ENCODE results near the gene LCLAT1.

Gene LCLAT1

DNA sequence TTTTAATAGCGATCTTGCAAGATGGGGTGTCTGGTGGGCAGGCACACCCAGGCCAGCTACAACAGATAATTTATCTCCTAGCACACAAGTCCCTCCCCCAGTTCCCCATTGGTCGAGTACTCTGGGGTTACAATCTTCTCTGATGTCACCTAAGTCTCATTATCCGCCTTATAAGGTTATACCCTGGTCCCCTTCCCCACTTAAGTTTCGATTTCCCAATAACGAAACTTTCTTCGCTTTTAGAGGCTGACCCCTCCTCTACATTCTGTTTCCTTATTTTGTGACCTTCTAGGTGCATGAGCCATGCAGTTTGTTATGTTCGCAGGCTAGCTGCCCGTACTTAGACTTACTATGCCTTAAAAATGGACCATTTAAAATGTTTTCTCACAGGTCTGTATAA, 180.1 kb downstream of the LCLAT1 start:
- H3K4me2 ChIP-seq (ENCODE audit: low read length), result no peak overlapping the region
- H3K4me3 ChIP-seq (ENCODE audit: low read depth, low read length), result no peak overlapping the region
- H3K36me3 ChIP-seq (ENCODE audit: control insufficient read depth, insufficient read depth, low read length), result no peaks in the 10 kb centered on the region
- no peaks in the 10 kb centered on the region for H3K9me3 ChIP-seq (ENCODE audit: control insufficient read depth, low read length)
- no peak overlapping the region for H3K9ac ChIP-seq
- TF ChIP-seq, protein P1, sequence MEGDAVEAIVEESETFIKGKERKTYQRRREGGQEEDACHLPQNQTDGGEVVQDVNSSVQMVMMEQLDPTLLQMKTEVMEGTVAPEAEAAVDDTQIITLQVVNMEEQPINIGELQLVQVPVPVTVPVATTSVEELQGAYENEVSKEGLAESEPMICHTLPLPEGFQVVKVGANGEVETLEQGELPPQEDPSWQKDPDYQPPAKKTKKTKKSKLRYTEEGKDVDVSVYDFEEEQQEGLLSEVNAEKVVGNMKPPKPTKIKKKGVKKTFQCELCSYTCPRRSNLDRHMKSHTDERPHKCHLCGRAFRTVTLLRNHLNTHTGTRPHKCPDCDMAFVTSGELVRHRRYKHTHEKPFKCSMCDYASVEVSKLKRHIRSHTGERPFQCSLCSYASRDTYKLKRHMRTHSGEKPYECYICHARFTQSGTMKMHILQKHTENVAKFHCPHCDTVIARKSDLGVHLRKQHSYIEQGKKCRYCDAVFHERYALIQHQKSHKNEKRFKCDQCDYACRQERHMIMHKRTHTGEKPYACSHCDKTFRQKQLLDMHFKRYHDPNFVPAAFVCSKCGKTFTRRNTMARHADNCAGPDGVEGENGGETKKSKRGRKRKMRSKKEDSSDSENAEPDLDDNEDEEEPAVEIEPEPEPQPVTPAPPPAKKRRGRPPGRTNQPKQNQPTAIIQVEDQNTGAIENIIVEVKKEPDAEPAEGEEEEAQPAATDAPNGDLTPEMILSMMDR (IDR thresholded peaks at IDR 0.05), result no peak
- H2AFZ ChIP-seq, result no peak overlapping the region
- no peak overlapping the region for H3K27ac ChIP-seq
- H3K4me1 ChIP-seq, result no peaks in the 10 kb centered on the region
- no peaks in the 10 kb centered on the region for H3K27me3 ChIP-seq (ENCODE audit: control insufficient read depth, insufficient read depth, low read length)
- H3K79me2 ChIP-seq, result no peaks in the 10 kb centered on the region

DNA sequence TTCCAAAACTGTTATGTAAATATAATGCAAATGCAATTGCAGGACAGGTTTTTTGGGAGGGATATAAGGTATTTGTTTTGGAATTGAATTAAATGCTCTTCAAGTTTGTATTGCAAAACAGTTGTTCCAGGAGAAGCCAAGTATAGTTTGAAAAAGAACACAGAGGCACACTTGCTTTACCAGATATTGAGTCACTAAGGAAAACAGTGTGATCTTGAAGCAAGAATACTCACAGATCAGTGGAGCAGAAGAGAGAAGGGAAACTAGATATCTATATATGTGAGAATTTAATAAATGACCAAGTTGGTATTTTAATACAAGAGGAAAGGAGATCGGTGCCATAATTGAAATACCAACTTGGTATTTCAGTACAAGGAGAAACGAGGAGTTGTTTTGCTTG, 181.3 kb downstream of the LCLAT1 start:
- Histone ChIP-seq H2AFZ (no peak overlapping the region), H3K36me3 (ENCODE audit: control insufficient read depth, insufficient read depth, low read length) (no peaks in the 10 kb centered on the region), H3K27me3 (ENCODE audit: control insufficient read depth, insufficient read depth, low read length) (no peaks in the 10 kb centered on the region), H3K4me3 (ENCODE audit: low read depth, low read length) (no peak overlapping the region), H3K9ac (no peak overlapping the region), H3K9me3 (ENCODE audit: control insufficient read depth, low read length) (no peaks in the 10 kb centered on the region), H3K4me1 (no peaks in the 10 kb centered on the region), H3K79me2 (no peaks in the 10 kb centered on the region), H3K4me2 (ENCODE audit: low read length) (no peak overlapping the region), H3K27ac (no peak overlapping the region)
- TF ChIP-seq, protein P1 (IDR thresholded peaks at IDR 0.05), result no peak

DNA sequence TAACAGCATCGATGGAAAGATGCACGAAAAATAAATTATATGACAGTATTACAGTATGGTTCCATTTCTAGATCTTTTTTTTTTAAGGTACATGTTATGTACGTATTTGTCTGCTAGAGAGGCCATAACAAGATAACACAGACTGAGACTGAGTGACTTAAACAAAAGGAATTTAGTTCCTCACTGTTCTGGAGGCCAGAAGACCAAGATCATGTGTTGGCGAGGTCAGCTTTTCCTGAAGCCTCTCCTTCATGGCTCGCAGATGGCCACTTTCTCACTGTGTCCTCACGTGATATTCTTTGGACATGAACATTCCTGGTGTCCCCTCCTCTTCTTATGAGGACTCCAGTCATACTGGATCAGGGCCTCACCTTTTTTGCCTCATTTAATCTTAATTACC, 182.8 kb downstream of the LCLAT1 start:
- Histone ChIP-seq H3K79me2 (no peaks in the 10 kb centered on the region), H3K4me2 (ENCODE audit: low read length) (no peak overlapping the region), H3K27me3 (ENCODE audit: control insufficient read depth, insufficient read depth, low read length) (no peaks in the 10 kb centered on the region), H3K36me3 (ENCODE audit: control insufficient read depth, insufficient read depth, low read length) (no peaks in the 10 kb centered on the region), H3K4me3 (ENCODE audit: low read depth, low read length) (no peak overlapping the region), H3K9me3 (ENCODE audit: control insufficient read depth, low read length) (no peaks in the 10 kb centered on the region), H2AFZ (no peak overlapping the region), H3K9ac (no peak overlapping the region), H3K4me1 (no peaks in the 10 kb centered on the region), H3K27ac (no peak overlapping the region)
- TF ChIP-seq, protein P1 (IDR thresholded peaks at IDR 0.05), result no peak

GRCh38 chr2:30631051-30631671, 184.1 kb downstream of the LCLAT1 start:
- no peak overlapping the region for H3K27ac ChIP-seq
- no peaks in the 10 kb centered on the region for H3K79me2 ChIP-seq
- H3K9me3 ChIP-seq (ENCODE audit: control insufficient read depth, low read length), result no peaks in the 10 kb centered on the region
- no peak overlapping the region for H3K4me2 ChIP-seq (ENCODE audit: low read length)
- TF ChIP-seq, protein P1 (IDR thresholded peaks at IDR 0.05), result no peak
- no peak overlapping the region for H3K4me3 ChIP-seq (ENCODE audit: low read depth, low read length)
- H2AFZ ChIP-seq, result no peak overlapping the region
- no peaks in the 10 kb centered on the region for H3K4me1 ChIP-seq
- H3K9ac ChIP-seq, result no peak overlapping the region
- no peaks in the 10 kb centered on the region for H3K27me3 ChIP-seq (ENCODE audit: control insufficient read depth, insufficient read depth, low read length)
- H3K36me3 ChIP-seq (ENCODE audit: control insufficient read depth, insufficient read depth, low read length), result no peaks in the 10 kb centered on the region

GRCh38 chr2:30633039-30633438, 186.0 kb downstream of the LCLAT1 start:
- TF ChIP-seq, protein P1 (IDR thresholded peaks at IDR 0.05), result no peak
- H3K36me3 ChIP-seq (ENCODE audit: control insufficient read depth, insufficient read depth, low read length), result no peaks in the 10 kb centered on the region
- H2AFZ ChIP-seq, result no peak overlapping the region
- H3K9ac ChIP-seq, result no peak overlapping the region
- H3K4me2 ChIP-seq (ENCODE audit: low read length), result no peak overlapping the region
- no peak overlapping the region for H3K27ac ChIP-seq
- H3K4me1 ChIP-seq, result no peaks in the 10 kb centered on the region
- H3K79me2 ChIP-seq, result no peaks in the 10 kb centered on the region
- no peaks in the 10 kb centered on the region for H3K9me3 ChIP-seq (ENCODE audit: control insufficient read depth, low read length)
- no peaks in the 10 kb centered on the region for H3K27me3 ChIP-seq (ENCODE audit: control insufficient read depth, insufficient read depth, low read length)
- no peak overlapping the region for H3K4me3 ChIP-seq (ENCODE audit: low read depth, low read length)
